PC-3 (cell line): ENCODE data around the gene SAMSN1.

ENCODE experiments used
- EZH2 ChIP-seq: fragments of 300-600 bp; sonication (generic); IDR thresholded peaks from one replicate; pipeline ENCODE4 v1.6.1; 2017; ENCODE audit warnings: antibody characterized with exemption, mild to moderate bottlenecking, low read length; ENCODE audit not compliant: unreplicated experiment
- TF ChIP-seq, protein P1 (sequence below): fragments of 300-600 bp; sonication (generic); conservative IDR thresholded peaks from 2 replicates; pipeline ENCODE4 v1.5.1; 2017; ENCODE audit warnings: antibody characterized with exemption, low read depth, mild to moderate bottlenecking, low read length

DNA sequence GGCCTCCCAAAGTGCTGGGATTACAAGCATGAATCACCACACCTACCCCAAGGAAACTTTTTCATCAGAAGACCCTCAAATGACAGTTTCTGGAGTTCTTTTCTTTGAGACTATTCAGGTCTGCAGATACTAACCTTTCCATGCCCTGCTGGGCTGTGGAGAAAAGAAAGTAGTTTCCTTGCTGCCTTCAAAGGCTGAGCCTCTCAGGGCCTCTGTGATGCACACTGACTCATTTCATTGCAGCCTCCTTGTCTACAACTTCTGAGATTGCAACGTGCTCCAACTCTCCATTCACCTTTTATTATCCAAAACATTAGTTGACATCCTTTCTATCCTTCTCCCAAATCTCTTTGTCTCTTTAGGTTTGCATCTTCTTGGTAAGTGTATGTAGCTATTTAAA is 8.8 kb upstream of the SAMSN1 start:
- TF ChIP-seq, protein P1, sequence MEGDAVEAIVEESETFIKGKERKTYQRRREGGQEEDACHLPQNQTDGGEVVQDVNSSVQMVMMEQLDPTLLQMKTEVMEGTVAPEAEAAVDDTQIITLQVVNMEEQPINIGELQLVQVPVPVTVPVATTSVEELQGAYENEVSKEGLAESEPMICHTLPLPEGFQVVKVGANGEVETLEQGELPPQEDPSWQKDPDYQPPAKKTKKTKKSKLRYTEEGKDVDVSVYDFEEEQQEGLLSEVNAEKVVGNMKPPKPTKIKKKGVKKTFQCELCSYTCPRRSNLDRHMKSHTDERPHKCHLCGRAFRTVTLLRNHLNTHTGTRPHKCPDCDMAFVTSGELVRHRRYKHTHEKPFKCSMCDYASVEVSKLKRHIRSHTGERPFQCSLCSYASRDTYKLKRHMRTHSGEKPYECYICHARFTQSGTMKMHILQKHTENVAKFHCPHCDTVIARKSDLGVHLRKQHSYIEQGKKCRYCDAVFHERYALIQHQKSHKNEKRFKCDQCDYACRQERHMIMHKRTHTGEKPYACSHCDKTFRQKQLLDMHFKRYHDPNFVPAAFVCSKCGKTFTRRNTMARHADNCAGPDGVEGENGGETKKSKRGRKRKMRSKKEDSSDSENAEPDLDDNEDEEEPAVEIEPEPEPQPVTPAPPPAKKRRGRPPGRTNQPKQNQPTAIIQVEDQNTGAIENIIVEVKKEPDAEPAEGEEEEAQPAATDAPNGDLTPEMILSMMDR, result no peak
- TF ChIP-seq EZH2, result no peak
